HG03558 (cell line): ENCODE measurements around the gene RFC5.
"Not testable (repeated sequence)": the region's sequence is repeated elsewhere in the genome, so short reads cannot be mapped to it uniquely, and the experiment has no call there.

Experiments used
- ATAC-seq: cut with Tn5 transposase; IDR thresholded peaks from one replicate; pipeline ENCODE4 v1.9.1; 2021; ENCODE audit warnings: moderate number of reproducible peaks; ENCODE audit not compliant: unreplicated experiment; ENCODE audit errors: extremely low read depth

RFC5 gene

GRCh38 chr12:118068445-118068844 is 51.9 kb downstream of the RFC5 start:
- no peak for ATAC-seq

DNA sequence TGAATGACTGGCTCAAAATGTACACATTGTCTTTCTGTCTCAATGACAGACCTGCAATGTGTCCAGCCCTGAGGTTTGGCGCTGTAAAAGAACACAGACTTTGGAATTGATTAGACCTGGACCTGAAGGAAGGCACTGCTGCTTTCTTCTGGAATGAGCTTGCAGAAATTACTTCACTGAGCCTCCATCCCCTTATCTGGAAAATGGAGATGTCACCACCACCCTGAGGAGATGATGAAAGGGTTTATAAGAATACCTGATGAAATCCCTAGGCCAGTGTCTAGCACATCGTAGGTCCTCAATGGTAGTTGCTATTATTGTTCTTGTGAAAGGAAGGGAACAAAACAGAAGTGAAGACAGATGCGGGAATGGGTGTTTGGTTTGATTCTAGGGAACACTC is 54.1 kb downstream of the RFC5 start:
- ATAC-seq, result no peak

DNA sequence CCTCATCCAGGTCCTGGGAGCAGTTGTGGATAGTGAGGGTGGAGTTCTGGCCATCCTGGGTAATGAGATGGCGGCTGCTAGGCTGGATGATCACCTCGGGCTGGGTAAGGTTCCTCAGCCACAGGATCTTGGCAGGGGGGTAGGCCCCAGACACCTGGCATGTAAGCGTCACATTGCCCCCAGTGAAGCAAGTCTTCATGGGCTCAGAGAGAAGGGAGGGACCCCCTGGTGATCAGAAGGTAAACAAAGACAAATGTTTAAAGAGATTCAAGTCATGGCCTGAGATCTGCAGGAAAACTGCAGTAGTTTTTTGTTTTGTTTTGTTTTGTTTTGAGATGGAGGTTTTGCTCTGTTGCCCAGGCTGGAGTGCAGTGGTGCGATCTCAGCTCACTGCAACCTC is 57.3 kb downstream of the RFC5 start:
- no peak for ATAC-seq

GRCh38 chr12:118081521-118081920 is 65.0 kb downstream of the RFC5 start:
- ATAC-seq, result not testable (repeated sequence)
